ENCODE measurements around the gene PRKCQ. TPM values are rescaled to one million over a fixed set of nuclear protein-coding genes. Genes with fewer than 3 reads are reported as not detected.

The PRKCQ gene
- total and polyA plus RNA-seq, 2 of the 4 experiments (the other 2 are of a cell fraction): under 0.01 to 0.03 TPM

DNA sequence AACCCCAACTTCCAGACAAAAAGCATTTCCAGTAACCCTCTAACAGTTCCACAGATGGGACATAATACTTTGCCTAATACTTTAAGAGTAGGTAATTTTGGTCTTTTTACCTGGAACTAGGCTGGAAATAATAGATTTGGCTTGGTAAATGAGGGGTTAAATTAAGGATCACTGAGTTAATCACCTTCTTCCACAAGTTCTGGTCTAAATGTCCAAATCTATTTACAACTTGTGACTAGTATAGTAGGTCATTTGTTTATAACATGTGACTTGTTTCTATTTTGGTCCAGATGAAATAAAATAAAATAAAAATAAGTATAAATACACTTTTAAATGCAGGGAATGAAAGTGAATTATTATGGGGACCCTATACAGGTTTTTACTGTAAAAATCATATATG, 80.1 kb downstream of the PRKCQ start:
- POLR2A ChIA-PET (ENCODE audit: unreplicated experiment): no interaction called here
- no peak overlapping the region for H4K8ac ChIP-seq (ENCODE audit: low read depth in 2 of 2, low read length in 2 of 2)
- TF ChIP-seq SMC3 (IDR thresholded peaks at IDR 0.05; ENCODE audit: low read depth, low read length) (no peak), RAD21 (IDR thresholded peaks at IDR 0.05; ENCODE audit: low read length) (no peak), RCOR1 (IDR thresholded peaks at IDR 0.05; ENCODE audit: insufficient replicate concordance, low read length) (no peak), POLR2A (IDR thresholded peaks at IDR 0.05; ENCODE audit: low read depth, low read length) (no peak), FOS (IDR thresholded peaks at IDR 0.05; ENCODE audit: low read depth, low read length) (no peak), MAFK (IDR thresholded peaks at IDR 0.05; ENCODE audit: low read depth, low read length) (no peak), BHLHE40 (IDR thresholded peaks at IDR 0.05; ENCODE audit: low read depth, low read length) (no peak), MAZ (IDR thresholded peaks at IDR 0.05; ENCODE audit: borderline replicate concordance, low read depth, low read length) (no peak), USF2 (IDR thresholded peaks at IDR 0.05; ENCODE audit: low read depth, low read length) (no peak), ELK1 (IDR thresholded peaks at IDR 0.05; ENCODE audit: borderline replicate concordance, low read depth, low read length) (no peak), CHD1 (IDR thresholded peaks at IDR 0.05; ENCODE audit: low read depth, low read length) (no peak), MXI1 (IDR thresholded peaks at IDR 0.05; ENCODE audit: borderline replicate concordance, low read depth, low read length) (no peak), CEBPB (IDR thresholded peaks at IDR 0.05; ENCODE audit: low read depth, low read length) (no peak), NFE2L2 (IDR thresholded peaks at IDR 0.05; ENCODE audit: low read depth, low read length) (no peak), CTCF (conservative IDR thresholded peaks at IDR 0.05; ENCODE audit: low read depth, low read length) (no peak), RFX5 (IDR thresholded peaks at IDR 0.05; ENCODE audit: low read depth, low read length) (no peak)
- no peaks in the 10 kb centered on the region for H3K36me3 ChIP-seq (ENCODE audit: control insufficient read depth, insufficient read depth, low read length)
- H3K9ac ChIP-seq (ENCODE audit: low read depth, low read length): no peak overlapping the region
- intact Hi-C loops (cut with micrococcal nuclease): no loop called here
- H3K79me1 ChIP-seq (ENCODE audit: low read depth in 1 of 2, low read length in 2 of 2): no peaks in the 10 kb centered on the region
- no peak overlapping the region for H3K4ac ChIP-seq (ENCODE audit: low read depth, low read length)
- no peak overlapping the region for H2BK15ac ChIP-seq (ENCODE audit: low read depth, low read length)
- no peak overlapping the region for H2AFZ ChIP-seq (replicated peaks; ENCODE audit: low read length, poor library complexity)
- no peak overlapping the region for H2AK5ac ChIP-seq (ENCODE audit: low read depth, low read length)
- H4K91ac ChIP-seq (ENCODE audit: insufficient read depth, low read depth, low read length): no peak overlapping the region
- H3K9me3 ChIP-seq (ENCODE audit: control insufficient read depth, insufficient read depth, low read length): no peaks in the 10 kb centered on the region
- no peak overlapping the region for H3K18ac ChIP-seq (ENCODE audit: low read depth, low read length)
- no peaks in the 10 kb centered on the region for H4K20me1 ChIP-seq (ENCODE audit: insufficient read depth, low read length)
- no peak overlapping the region for H2BK120ac ChIP-seq (ENCODE audit: low read depth, low read length)
- no peak overlapping the region for H3K27ac ChIP-seq (ENCODE audit: insufficient read depth, low read length)
- H3K14ac ChIP-seq (replicated peaks; ENCODE audit: low read depth, low read length): no peak overlapping the region
- DNase-seq: no peak
- H2BK5ac ChIP-seq (ENCODE audit: low read depth, low read length, poor library complexity, severe bottlenecking): no peak overlapping the region
- no peaks in the 10 kb centered on the region for H3K9me1 ChIP-seq (ENCODE audit: insufficient read depth, low read length)
- no peak for ATAC-seq (ENCODE audit: low read depth)
- in situ Hi-C loops (cut with MboI; ENCODE audit: low sequenced_read_pairs): no loop called here
- no peak overlapping the region for H3K4me2 ChIP-seq (ENCODE audit: low read depth, low read length)
- peaks cover 3% of the 10 kb centered on the region; the same call in 1 of the 2 replicates for H3K27me3 ChIP-seq (ENCODE audit: control insufficient read depth, insufficient read depth, low read length)
- H2BK20ac ChIP-seq (ENCODE audit: low read depth, low read length): no peak overlapping the region
- H2AK9ac ChIP-seq (replicated peaks; ENCODE audit: low read depth, low read length, poor library complexity): no peak overlapping the region
- CTCF ChIA-PET: no interaction called here
- dilution Hi-C loops (cut with HindIII; ENCODE audit: low sequenced_read_pairs, unreplicated experiment): no loop called here
- no peak overlapping the region for H3K23ac ChIP-seq (ENCODE audit: low read depth, low read length)
- no TSS peak for BruUV-seq (replicated peaks)
- no peak overlapping the region for H3K56ac ChIP-seq (ENCODE audit: extremely low read depth, insufficient read depth, low read length)
- H4K5ac ChIP-seq (ENCODE audit: low read depth, low read length): no peak overlapping the region
- no peaks in the 10 kb centered on the region for H3K4me1 ChIP-seq (ENCODE audit: control insufficient read depth, insufficient read depth, low read length)
- no peak overlapping the region for H3K4me3 ChIP-seq (ENCODE audit: insufficient read depth, low read depth, low read length)
